ENCODE data around the gene AKIRIN2. TPM values are rescaled to one million over a fixed set of nuclear protein-coding genes. Genes with fewer than 3 reads are reported as not detected.

The AKIRIN2 gene
- total and polyA plus RNA-seq, 4 donors, result 20.9 to 63.1 (median 50.3) TPM

GRCh38 chr6:87724983-87725811, 23.2 kb upstream of the AKIRIN2 start:
- no peaks in the 10 kb centered on the region for H3K36me3 ChIP-seq (ENCODE audit: control insufficient read depth in 4 of 4, insufficient read depth in 4 of 4, low read length in 4 of 4)
- H3K9ac ChIP-seq (ENCODE audit: insufficient read depth in 1 of 2, low read length in 2 of 2), result no peak overlapping the region
- no peak overlapping the region for H3K4me3 ChIP-seq
- no peaks in the 10 kb centered on the region for H3K9me3 ChIP-seq (ENCODE audit: control insufficient read depth in 4 of 4, insufficient read depth in 3 of 4, low read length in 3 of 4)
- no peak overlapping the region for H3K27ac ChIP-seq (ENCODE audit: low read depth in 1 of 2, low read length in 1 of 2)
- DNase-seq, result no peak
- 82 to 84% methylated on average over 4 of the region's 4 CpGs for WGBS, 2 donors
- TF ChIP-seq CTCF (IDR thresholded peaks at IDR 0.05; ENCODE audit: control extremely low read depth, extremely low read depth), result no peak
- H3K4me1 ChIP-seq (ENCODE audit: control insufficient read depth in 5 of 5, insufficient read depth in 5 of 5, low read length in 5 of 5), result peaks cover 0 to 6% (median 0%) of the 10 kb centered on the region in 5 donors
- no peaks in the 10 kb centered on the region for H3K27me3 ChIP-seq (ENCODE audit: control insufficient read depth in 3 of 3, insufficient read depth in 3 of 3, low read length in 2 of 3)
- ATAC-seq (ENCODE audit: insufficient read depth, low FRiP score), result no peak

DNA sequence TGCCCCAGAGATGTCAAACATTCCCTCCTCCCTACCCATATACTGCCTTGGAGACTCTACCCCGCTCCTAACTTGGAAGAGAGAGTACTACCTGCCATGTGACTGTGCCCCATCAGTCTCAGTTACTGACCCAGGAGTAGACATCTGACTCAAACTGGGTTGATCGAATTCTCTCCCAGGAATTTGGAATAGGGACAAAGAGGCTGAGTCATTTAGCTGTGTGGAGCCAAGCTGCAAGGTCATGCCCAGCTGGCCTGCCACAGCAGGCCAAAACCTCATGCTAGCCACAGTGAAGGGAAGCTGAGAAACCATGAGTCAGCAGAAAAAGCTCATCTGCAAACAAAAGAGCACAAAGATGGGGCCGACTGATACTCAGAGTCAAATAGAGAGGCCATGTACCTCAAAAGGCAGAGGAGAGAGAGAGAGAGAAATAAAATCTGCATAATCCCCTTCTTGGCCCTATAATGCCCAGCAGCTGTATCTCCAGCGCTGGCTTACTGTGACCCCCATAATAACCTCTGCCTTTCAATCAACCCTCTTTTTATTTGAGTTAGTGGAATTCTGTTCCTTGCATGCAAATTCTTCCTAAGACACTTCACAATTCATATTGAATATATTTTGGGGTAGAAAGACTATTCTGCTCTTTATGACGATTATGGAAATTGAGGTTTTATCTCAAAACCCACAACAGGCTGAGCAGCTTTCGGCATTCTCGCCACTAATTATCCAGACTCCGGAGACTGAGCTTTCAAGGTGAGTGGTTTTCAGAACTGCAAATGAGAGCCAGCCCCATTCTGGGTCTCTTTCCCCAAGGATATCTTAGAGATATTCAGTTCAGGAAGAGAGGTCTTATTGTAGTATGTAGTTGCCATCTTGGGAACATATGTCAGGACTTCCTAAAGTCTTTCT, 21.4 kb upstream of the AKIRIN2 start:
- WGBS, 2 donors, result 68 to 72% methylated on average over 8 of the region's 8 CpGs
- H3K9ac ChIP-seq (ENCODE audit: insufficient read depth in 1 of 2, low read length in 2 of 2), result no peak overlapping the region
- peak overlapping the region in 1 of 2 donors; percentile 66 for H3K27ac ChIP-seq (ENCODE audit: low read depth in 1 of 2, low read length in 1 of 2)

DNA sequence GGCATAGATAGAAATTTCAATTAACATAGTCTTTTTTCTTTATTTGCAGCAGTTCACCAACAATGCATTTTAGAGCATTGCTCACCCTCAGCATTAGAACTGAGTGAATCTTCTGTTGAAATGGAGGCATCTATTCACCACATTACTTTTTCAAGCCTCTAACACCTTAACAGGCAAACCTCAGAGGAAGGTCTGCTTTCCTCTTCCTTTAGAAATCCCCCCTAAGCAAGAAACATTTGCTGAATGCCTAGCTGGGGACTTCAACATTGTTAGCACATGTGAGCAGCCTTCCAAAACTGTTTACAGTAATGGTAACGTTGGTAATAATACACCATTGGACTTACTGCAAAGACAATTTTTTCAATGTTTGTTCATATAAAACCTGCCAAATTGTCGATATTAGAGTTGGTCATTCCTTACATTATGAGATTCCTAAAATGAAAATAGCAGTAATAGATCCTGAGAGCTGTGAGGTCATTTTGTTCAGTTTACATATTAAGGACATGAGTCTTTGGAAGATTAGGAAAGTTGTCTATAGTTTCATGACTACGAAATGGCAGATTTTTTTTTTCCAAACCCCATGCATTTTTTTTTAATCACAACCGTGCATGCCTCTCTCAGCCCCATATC, 20.6 kb upstream of the AKIRIN2 start:
- Histone ChIP-seq H3K9ac (ENCODE audit: insufficient read depth in 1 of 2, low read length in 2 of 2) (no peak overlapping the region), H3K9me3 (ENCODE audit: control insufficient read depth in 4 of 4, insufficient read depth in 3 of 4, low read length in 3 of 4) (no peaks in the 10 kb centered on the region), H3K27ac (ENCODE audit: low read depth in 1 of 2, low read length in 1 of 2) (peak overlapping the region in 1 of 2 donors; percentile 66)

More for the DNA sequence above, 21.4 kb upstream of the AKIRIN2 start:
- Histone ChIP-seq H3K36me3 (ENCODE audit: control insufficient read depth in 4 of 4, insufficient read depth in 4 of 4, low read length in 4 of 4) (no peaks in the 10 kb centered on the region), H3K27me3 (ENCODE audit: control insufficient read depth in 3 of 3, insufficient read depth in 3 of 3, low read length in 2 of 3) (no peaks in the 10 kb centered on the region), H3K4me3 (no peak overlapping the region), H3K9me3 (ENCODE audit: control insufficient read depth in 4 of 4, insufficient read depth in 3 of 4, low read length in 3 of 4) (no peaks in the 10 kb centered on the region), H3K4me1 (ENCODE audit: control insufficient read depth in 5 of 5, insufficient read depth in 5 of 5, low read length in 5 of 5) (peaks cover 0 to 9% (median 2%) of the 10 kb centered on the region in 5 donors)
- DNase-seq (peak in 2 of 3 donors; percentile 22 to 47), ATAC-seq (ENCODE audit: insufficient read depth, low FRiP score) (peak; percentile 83)
- no peak for TF ChIP-seq CTCF (IDR thresholded peaks at IDR 0.05; ENCODE audit: control extremely low read depth, extremely low read depth)

More for the DNA sequence above, 20.6 kb upstream of the AKIRIN2 start:
- 69 to 83% methylated on average over 4 of the region's 4 CpGs for WGBS, 2 donors
- TF ChIP-seq CTCF (IDR thresholded peaks at IDR 0.05; ENCODE audit: control extremely low read depth, extremely low read depth), result no peak
- DNase-seq (no peak), ATAC-seq (ENCODE audit: insufficient read depth, low FRiP score) (no peak)
- Histone ChIP-seq H3K27me3 (ENCODE audit: control insufficient read depth in 3 of 3, insufficient read depth in 3 of 3, low read length in 2 of 3) (no peaks in the 10 kb centered on the region), H3K4me1 (ENCODE audit: control insufficient read depth in 5 of 5, insufficient read depth in 5 of 5, low read length in 5 of 5) (peaks cover 0 to 9% (median 2%) of the 10 kb centered on the region in 5 donors), H3K4me3 (no peak overlapping the region), H3K36me3 (ENCODE audit: control insufficient read depth in 4 of 4, insufficient read depth in 4 of 4, low read length in 4 of 4) (no peaks in the 10 kb centered on the region)
